Measurements from ENCODE around the gene CES5A. TPM values are rescaled to one million over a fixed set of nuclear protein-coding genes. Genes with fewer than 3 reads are reported as not detected.
"Not testable (repeated sequence)": the region's sequence is repeated elsewhere in the genome, so short reads cannot be mapped to it uniquely, and the experiment has no call there.

Gene CES5A
- total and polyA plus RNA-seq, 10 of the 15 experiments (the other 5 are each of a cell fraction or from before 2014, with no cell fraction given): 0.19 TPM; not detected in 9

DNA sequence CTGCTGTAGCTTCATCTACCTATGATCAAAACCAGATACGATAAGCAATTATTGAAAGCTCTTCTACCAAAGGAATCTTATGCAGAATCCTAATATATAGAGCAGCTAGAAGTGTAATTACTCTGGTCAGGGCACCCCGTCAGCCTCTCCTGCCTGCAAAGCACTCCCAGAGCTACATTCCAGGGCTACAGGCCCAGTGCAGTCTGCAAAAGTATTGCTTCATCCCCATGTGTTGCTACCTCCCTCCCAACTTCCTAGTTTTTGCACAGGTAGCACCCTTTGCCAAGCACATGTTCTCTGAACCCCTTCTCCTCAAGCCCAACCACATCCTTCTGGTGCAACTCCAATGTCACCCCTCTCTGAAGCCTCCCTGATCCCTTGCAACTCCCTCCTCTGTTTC, 7.0 kb downstream of the CES5A start:
- ChIA-PET POLR2A (no interaction called here), SMC1A (ENCODE audit: uncharacterized antibody, unreplicated experiment) (no interaction called here), CTCF (no interaction called here), RAD21 (ENCODE audit: unreplicated experiment) (no interaction called here)
- no peaks in the 10 kb centered on the region for H3K4me1 ChIP-seq (ENCODE audit: control insufficient read depth, insufficient read depth, low read length)
- FAIRE-seq (no peak), DNase-seq (ENCODE audit: low read depth, low spot score) (no peak), ATAC-seq (no peak)
- no peak overlapping the region for H3K4me2 ChIP-seq (ENCODE audit: control insufficient read depth, insufficient read depth)
- intact Hi-C loops (cut with micrococcal nuclease; ENCODE audit: unreplicated experiment): no loop called here
- no peaks in the 10 kb centered on the region for H3K27me3 ChIP-seq (replicated peaks in 1 of 2; ENCODE audit: control insufficient read depth in 2 of 2, insufficient read depth in 2 of 2, low read length in 1 of 2)
- TF ChIP-seq MTA3 (IDR thresholded peaks at IDR 0.05; ENCODE audit: borderline replicate concordance, low read length) (no peak), NFYB (IDR thresholded peaks at IDR 0.05; ENCODE audit: insufficient read depth, low read depth, low read length) (no peak), SRF (IDR thresholded peaks at IDR 0.05; ENCODE audit: low read depth in 2 of 2, low read length in 2 of 2) (no peak)
- TF ChIP-seq, protein P1, sequence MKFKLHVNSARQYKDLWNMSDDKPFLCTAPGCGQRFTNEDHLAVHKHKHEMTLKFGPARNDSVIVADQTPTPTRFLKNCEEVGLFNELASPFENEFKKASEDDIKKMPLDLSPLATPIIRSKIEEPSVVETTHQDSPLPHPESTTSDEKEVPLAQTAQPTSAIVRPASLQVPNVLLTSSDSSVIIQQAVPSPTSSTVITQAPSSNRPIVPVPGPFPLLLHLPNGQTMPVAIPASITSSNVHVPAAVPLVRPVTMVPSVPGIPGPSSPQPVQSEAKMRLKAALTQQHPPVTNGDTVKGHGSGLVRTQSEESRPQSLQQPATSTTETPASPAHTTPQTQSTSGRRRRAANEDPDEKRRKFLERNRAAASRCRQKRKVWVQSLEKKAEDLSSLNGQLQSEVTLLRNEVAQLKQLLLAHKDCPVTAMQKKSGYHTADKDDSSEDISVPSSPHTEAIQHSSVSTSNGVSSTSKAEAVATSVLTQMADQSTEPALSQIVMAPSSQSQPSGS (IDR thresholded peaks at IDR 0.05; ENCODE audit: low read length): no peak
- no peaks in the 10 kb centered on the region for H3K9me3 ChIP-seq (replicated peaks; ENCODE audit: control insufficient read depth, insufficient read depth, low read length)
- H3K27ac ChIP-seq (ENCODE audit: control insufficient read depth, insufficient read depth): no peak overlapping the region
- no peaks in the 10 kb centered on the region for H4K20me1 ChIP-seq (ENCODE audit: control insufficient read depth, insufficient read depth)
- no TSS peak for BruUV-seq (replicated peaks)
- in situ Hi-C loops (cut with MboI): no loop called here
- H3K4me3 ChIP-seq: no peak overlapping the region
- no peak overlapping the region for H3K9ac ChIP-seq (ENCODE audit: control insufficient read depth, insufficient read depth, low read length)
- 25% methylated on average over 2 of the region's 2 CpGs for WGBS (ENCODE audit: insufficient coverage, insufficient replicate concordance, low lambda C conversion rate, missing lambda C conversion rate)
- no peaks in the 10 kb centered on the region for H3K79me2 ChIP-seq (ENCODE audit: control insufficient read depth, insufficient read depth, low read length)
- no peak overlapping the region for H2AFZ ChIP-seq (ENCODE audit: control insufficient read depth, low read depth, low read length)
- H3K36me3 ChIP-seq (ENCODE audit: control insufficient read depth in 2 of 2, insufficient read depth in 2 of 2, low read length in 1 of 2): no peaks in the 10 kb centered on the region

DNA sequence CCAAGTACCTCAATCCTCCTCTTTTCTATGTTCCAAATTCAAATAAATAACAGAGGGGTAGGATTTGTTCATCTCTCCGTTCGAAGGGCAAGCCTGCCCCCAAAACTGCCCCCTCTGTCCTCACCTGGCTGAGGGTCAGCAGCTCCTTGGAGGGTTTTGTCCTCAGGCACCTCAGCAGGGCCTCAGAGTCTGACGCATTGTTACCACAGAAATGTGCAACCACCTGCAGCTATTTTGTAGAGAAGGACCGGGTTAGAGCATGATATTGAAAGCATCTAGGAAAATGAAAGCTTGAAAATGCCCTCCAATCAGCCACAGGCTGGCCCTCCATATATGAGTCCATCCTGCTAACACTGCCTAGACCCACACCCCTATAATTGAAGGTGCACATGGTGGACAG, 13.9 kb downstream of the CES5A start:
- H3K9me3 ChIP-seq (replicated peaks; ENCODE audit: control insufficient read depth, insufficient read depth, low read length): no peaks in the 10 kb centered on the region
- no peaks in the 10 kb centered on the region for H3K79me2 ChIP-seq (ENCODE audit: control insufficient read depth, insufficient read depth, low read length)
- no peak for DNase-seq (ENCODE audit: low read depth, low spot score)
- no TSS peak for BruUV-seq (replicated peaks)
- no peak overlapping the region for H3K4me3 ChIP-seq
- in situ Hi-C loops (cut with MboI) (no loop called here), intact Hi-C loops (cut with micrococcal nuclease; ENCODE audit: unreplicated experiment) (no loop called here)
- H3K27me3 ChIP-seq (replicated peaks in 1 of 2; ENCODE audit: control insufficient read depth in 2 of 2, insufficient read depth in 2 of 2, low read length in 1 of 2): no peaks in the 10 kb centered on the region
- RAD21 ChIA-PET (ENCODE audit: unreplicated experiment): no interaction called here
- no peaks in the 10 kb centered on the region for H3K4me1 ChIP-seq (ENCODE audit: control insufficient read depth, insufficient read depth, low read length)
- whole genome bisulfite sequencing (ENCODE audit: insufficient coverage, insufficient replicate concordance, low lambda C conversion rate, missing lambda C conversion rate): 0% methylated on average over 4 of the region's 4 CpGs
- POLR2A ChIA-PET: no interaction called here
- no peak overlapping the region for H2AFZ ChIP-seq (ENCODE audit: control insufficient read depth, low read depth, low read length)
- H3K4me2 ChIP-seq (ENCODE audit: control insufficient read depth, insufficient read depth): no peak overlapping the region
- SMC1A ChIA-PET (ENCODE audit: uncharacterized antibody, unreplicated experiment): no interaction called here
- no peak for FAIRE-seq
- H3K9ac ChIP-seq (ENCODE audit: control insufficient read depth, insufficient read depth, low read length): no peak overlapping the region
- no peaks in the 10 kb centered on the region for H3K36me3 ChIP-seq (ENCODE audit: control insufficient read depth in 2 of 2, insufficient read depth in 2 of 2, low read length in 1 of 2)
- no peaks in the 10 kb centered on the region for H4K20me1 ChIP-seq (ENCODE audit: control insufficient read depth, insufficient read depth)
- CTCF ChIA-PET: no interaction called here
- ATAC-seq: no peak
- no peak overlapping the region for H3K27ac ChIP-seq (ENCODE audit: control insufficient read depth, insufficient read depth)
- TF ChIP-seq SMARCA5 (IDR thresholded peaks at IDR 0.05) (no peak), ETV6 (conservative IDR thresholded peaks at IDR 0.05 in 1 of 2, IDR thresholded peaks at IDR 0.05 in 1 of 2; ENCODE audit: borderline replicate concordance in 1 of 2, low read depth in 1 of 2) (no peak)
- TF ChIP-seq, protein P2, sequence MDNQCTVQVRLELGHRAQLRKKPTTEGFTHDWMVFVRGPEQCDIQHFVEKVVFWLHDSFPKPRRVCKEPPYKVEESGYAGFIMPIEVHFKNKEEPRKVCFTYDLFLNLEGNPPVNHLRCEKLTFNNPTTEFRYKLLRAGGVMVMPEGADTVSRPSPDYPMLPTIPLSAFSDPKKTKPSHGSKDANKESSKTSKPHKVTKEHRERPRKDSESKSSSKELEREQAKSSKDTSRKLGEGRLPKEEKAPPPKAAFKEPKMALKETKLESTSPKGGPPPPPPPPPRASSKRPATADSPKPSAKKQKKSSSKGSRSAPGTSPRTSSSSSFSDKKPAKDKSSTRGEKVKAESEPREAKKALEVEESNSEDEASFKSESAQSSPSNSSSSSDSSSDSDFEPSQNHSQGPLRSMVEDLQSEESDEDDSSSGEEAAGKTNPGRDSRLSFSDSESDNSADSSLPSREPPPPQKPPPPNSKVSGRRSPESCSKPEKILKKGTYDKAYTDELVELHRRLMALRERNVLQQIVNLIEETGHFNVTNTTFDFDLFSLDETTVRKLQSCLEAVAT (IDR thresholded peaks at IDR 0.05): no peak

DNA sequence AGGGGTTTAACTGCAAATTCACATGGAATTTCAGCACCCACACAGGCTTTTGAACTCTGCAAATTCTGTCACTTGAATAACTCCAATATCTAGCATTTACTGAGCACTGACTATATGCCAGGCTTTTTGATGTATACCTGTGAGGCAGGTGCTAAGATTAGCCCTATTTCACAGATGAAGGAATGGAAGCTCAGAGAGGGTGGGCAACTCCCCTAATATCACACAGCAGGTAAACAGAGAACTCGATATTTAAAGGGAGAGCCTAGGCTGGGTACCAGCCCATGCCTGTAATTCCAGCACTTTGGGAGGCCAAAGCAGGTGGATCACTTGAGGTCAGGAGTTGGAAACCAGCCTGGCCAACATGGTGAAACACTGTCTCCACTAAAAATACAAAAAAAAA, 17.5 kb downstream of the CES5A start:
- in situ Hi-C loops (cut with MboI): not testable (repeated sequence)

More for the DNA sequence above, 17.5 kb downstream of the CES5A start:
- ATAC-seq; H3K4me2 ChIP-seq (ENCODE audit: control insufficient read depth, insufficient read depth); FAIRE-seq; intact Hi-C loops (cut with micrococcal nuclease; ENCODE audit: unreplicated experiment); H3K27me3 ChIP-seq (replicated peaks in 1 of 2; ENCODE audit: control insufficient read depth in 2 of 2, insufficient read depth in 2 of 2, low read length in 1 of 2); H3K27ac ChIP-seq (ENCODE audit: control insufficient read depth, insufficient read depth); H3K9me3 ChIP-seq (replicated peaks; ENCODE audit: control insufficient read depth, insufficient read depth, low read length); H3K36me3 ChIP-seq (ENCODE audit: control insufficient read depth in 2 of 2, insufficient read depth in 2 of 2, low read length in 1 of 2); SMC1A ChIA-PET (ENCODE audit: uncharacterized antibody, unreplicated experiment); H3K4me1 ChIP-seq (ENCODE audit: control insufficient read depth, insufficient read depth, low read length); H3K4me3 ChIP-seq; H4K20me1 ChIP-seq (ENCODE audit: control insufficient read depth, insufficient read depth); DNase-seq (ENCODE audit: low read depth, low spot score); H3K79me2 ChIP-seq (ENCODE audit: control insufficient read depth, insufficient read depth, low read length); BruUV-seq (replicated peaks); RAD21 ChIA-PET (ENCODE audit: unreplicated experiment); H3K9ac ChIP-seq (ENCODE audit: control insufficient read depth, insufficient read depth, low read length); H2AFZ ChIP-seq (ENCODE audit: control insufficient read depth, low read depth, low read length); POLR2A ChIA-PET: not testable (repeated sequence)
- CTCF ChIA-PET: interaction anchor here (1.1 kb wide), 1 partner anchor 393 kb away, joined by 3 read pairs; no protein-coding TSS in a partner anchor
- 0% methylated on average over 1 of the region's 1 CpG for WGBS (ENCODE audit: insufficient coverage, insufficient replicate concordance, low lambda C conversion rate, missing lambda C conversion rate)
